Right lobe of liver (tissue), 4 donors: ENCODE results near the gene RBM33.

Experiments used
- CTCF ChIP-seq, 4 donors: fragments of 200-600 bp in 3 of 4; fragments of 450-650 bp in 1 of 4; IDR thresholded peaks; one replicate each; pipeline versions ENCODE4 v1.5.1 to v1.8.0; 2016 to 2022; ENCODE audit warnings: antibody characterized with exemption in 4 of 4, mild to moderate bottlenecking in 2 of 4
- POLR2A ChIP-seq: fragments of 450-650 bp; IDR thresholded peaks from one replicate; pipeline ENCODE4 v1.6.1; 2017; ENCODE audit warnings: antibody characterized with exemption, mild to moderate bottlenecking
- donor health status: DM: no; HTN: no; CAD: no.
- donor health status: DM: no; HTN: no; CAD: no.
- donor health status: DM: no; HTN: yes; CAD: no.

GRCh38 chr7:155727616-155728015, 83.2 kb downstream of the RBM33 start:
- TF ChIP-seq CTCF (IDR thresholded peaks at IDR 0.05) (no peak), POLR2A (no peak)
